ENCODE measurements around the gene MKRN2. TPM values are rescaled to one million over a fixed set of nuclear protein-coding genes. Genes with fewer than 3 reads are reported as not detected.

MKRN2 gene
- total RNA-seq, 1 donor from 2014 or later: 23.4 TPM

GRCh38 chr3:12613250-12613649 lies 56.4 kb downstream of the MKRN2 start:
- no peak for TF ChIP-seq CTCF (IDR thresholded peaks at IDR 0.05)
- intact Hi-C loops (cut with DNase I): no loop called here
- ATAC-seq: no peak
- DNase-seq: no peak
- H3K4me1 ChIP-seq: no peaks in the 10 kb centered on the region
- H3K27ac ChIP-seq: no peak overlapping the region
- H3K4me3 ChIP-seq: no peak overlapping the region
- no peaks in the 10 kb centered on the region for H3K9me3 ChIP-seq
- no peaks in the 10 kb centered on the region for H3K27me3 ChIP-seq
- H3K36me3 ChIP-seq: peaks cover 74% of the 10 kb centered on the region

- Histone ChIP-seq H3K36me3 (peaks cover 65% of the 10 kb centered on the region), H3K4me1 (no peaks in the 10 kb centered on the region), H3K27me3 (no peaks in the 10 kb centered on the region), H3K4me3 (no peak overlapping the region), H3K9me3 (no peaks in the 10 kb centered on the region), H3K27ac (no peak overlapping the region)
- no peak for ATAC-seq
- TF ChIP-seq CTCF (IDR thresholded peaks at IDR 0.05): no peak
- intact Hi-C loops (cut with DNase I): no loop called here
- DNase-seq: no peak
These were observed 58.4 kb downstream of the MKRN2 start for GRCh38 chr3:12615266-12615665.

- ATAC-seq: no peak
- Histone ChIP-seq H3K27ac (no peak overlapping the region), H3K9me3 (no peaks in the 10 kb centered on the region), H3K4me3 (no peak overlapping the region), H3K27me3 (no peaks in the 10 kb centered on the region), H3K36me3 (peaks cover 48% of the 10 kb centered on the region), H3K4me1 (peaks cover 10% of the 10 kb centered on the region)
- no peak for TF ChIP-seq CTCF (IDR thresholded peaks at IDR 0.05)
- DNase-seq: no peak
- intact Hi-C loops (cut with DNase I): no loop called here
These were observed 61.5 kb downstream of the MKRN2 start for GRCh38 chr3:12618426-12618825.

GRCh38 chr3:12620305-12620704 lies 63.4 kb downstream of the MKRN2 start:
- H3K9me3 ChIP-seq: no peaks in the 10 kb centered on the region
- no peak overlapping the region for H3K27ac ChIP-seq
- H3K4me1 ChIP-seq: peaks cover 25% of the 10 kb centered on the region
- no peak for DNase-seq
- H3K36me3 ChIP-seq: peaks cover 34% of the 10 kb centered on the region
- intact Hi-C loops (cut with DNase I): no loop called here
- no peak for TF ChIP-seq CTCF (IDR thresholded peaks at IDR 0.05)
- H3K4me3 ChIP-seq: no peak overlapping the region
- no peaks in the 10 kb centered on the region for H3K27me3 ChIP-seq
- ATAC-seq: no peak

GRCh38 chr3:12620729-12621128 lies 63.8 kb downstream of the MKRN2 start:
- H3K4me1 ChIP-seq: peaks cover 30% of the 10 kb centered on the region
- H3K36me3 ChIP-seq: peaks cover 30% of the 10 kb centered on the region
- H3K9me3 ChIP-seq: no peaks in the 10 kb centered on the region
- H3K4me3 ChIP-seq: no peak overlapping the region
- H3K27ac ChIP-seq: no peak overlapping the region
- no peak for TF ChIP-seq CTCF (IDR thresholded peaks at IDR 0.05)
- no peak for DNase-seq
- no peak for ATAC-seq
- no peaks in the 10 kb centered on the region for H3K27me3 ChIP-seq
- intact Hi-C loops (cut with DNase I): no loop called here

GRCh38 chr3:12622335-12622734 lies 65.4 kb downstream of the MKRN2 start:
- Histone ChIP-seq H3K27me3 (no peaks in the 10 kb centered on the region), H3K4me3 (no peak overlapping the region), H3K36me3 (peaks cover 14% of the 10 kb centered on the region), H3K27ac (no peak overlapping the region), H3K9me3 (no peaks in the 10 kb centered on the region), H3K4me1 (peaks cover 45% of the 10 kb centered on the region)
- no peak for TF ChIP-seq CTCF (IDR thresholded peaks at IDR 0.05)
- ATAC-seq (no peak), DNase-seq (no peak)
- intact Hi-C loops (cut with DNase I): no loop called here
